H1 (cell line): Measurements from ENCODE around the gene RNF187. TPM values are rescaled to one million over a fixed set of nuclear protein-coding genes. Genes with fewer than 3 reads are reported as not detected.

Experiments used
- NRF1 ChIP-seq: IDR thresholded peaks from 2 replicates; pipeline ENCODE4 v1.6.1; 2011; ENCODE audit warnings: mild to moderate bottlenecking, low read depth, low read length, improper control_type of control experiment
- TCF12 ChIP-seq: IDR thresholded peaks from 2 replicates; pipeline ENCODE4 v1.6.1; 2011; ENCODE audit warnings: low read depth, mild to moderate bottlenecking, low read length
- polyA plus RNA-seq, 7 experiments: library from polyadenylated mRNA; depleted of rRNA in 3 of 7; stranded (reverse) in 5 of 7; unstranded in 2 of 7; fragments of >200 nt in 5 of 7; fragments of 200-250 nt in 2 of 7; gene quantifications; 1 replicate in 5 of 7; 2 replicates in 1 of 7; 4 replicates in 1 of 7; pipeline versions ENCODE4 v1.2.1 to v1.2.3, GENCODE V29; 2011 to 2013; ENCODE audit warnings: missing spikeins in 2 of 7, mixed read lengths in 2 of 7
- total RNA-seq: library from RNA; stranded (reverse); fragmentation: NEBNext Ultra II Directional; extraction: Animal tissue kit (Norgen Biotek cat#: 25700); gene quantifications from 2 replicates; pipeline ENCODE4 v1.2.1, GENCODE V29; 2021

The RNF187 gene
- total and polyA plus RNA-seq, 2 of the 8 experiments (the other 6 are each of a cell fraction or from before 2014, with no cell fraction given), result 47.0 to 113 TPM

GRCh38 chr1:228455715-228456114, 31.5 kb upstream of the RNF187 start (continued):
- TF ChIP-seq TCF12 (no peak), NRF1 (no peak)
